ENCODE results near the gene ARGLU1.

DNA sequence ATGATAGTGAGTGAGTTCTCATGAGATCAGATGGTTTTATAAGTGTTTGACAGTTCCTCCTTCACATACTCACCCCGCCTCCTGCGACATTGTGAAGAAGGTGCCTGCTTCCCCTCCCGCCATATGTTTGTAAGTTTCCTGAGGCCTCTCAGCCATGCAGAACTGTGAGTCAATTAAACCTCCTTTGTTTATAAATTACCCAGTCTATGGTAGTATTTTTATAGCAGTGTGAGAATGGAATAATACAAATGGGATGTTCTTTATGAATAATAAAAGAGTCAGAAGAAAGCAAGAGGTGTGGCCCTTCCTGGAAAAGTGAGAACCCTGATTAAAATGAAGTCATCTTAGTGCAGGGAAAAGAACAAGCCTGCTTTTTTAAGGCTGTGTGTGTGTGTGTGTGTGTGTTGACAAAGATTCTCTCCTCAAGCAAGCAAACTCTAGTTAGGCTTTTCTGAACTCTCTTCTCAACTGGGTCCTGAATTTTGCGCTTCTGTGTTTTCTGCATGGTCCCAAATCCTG, 18.8 kb upstream of the ARGLU1 start:
- TF ChIP-seq, protein P1, sequence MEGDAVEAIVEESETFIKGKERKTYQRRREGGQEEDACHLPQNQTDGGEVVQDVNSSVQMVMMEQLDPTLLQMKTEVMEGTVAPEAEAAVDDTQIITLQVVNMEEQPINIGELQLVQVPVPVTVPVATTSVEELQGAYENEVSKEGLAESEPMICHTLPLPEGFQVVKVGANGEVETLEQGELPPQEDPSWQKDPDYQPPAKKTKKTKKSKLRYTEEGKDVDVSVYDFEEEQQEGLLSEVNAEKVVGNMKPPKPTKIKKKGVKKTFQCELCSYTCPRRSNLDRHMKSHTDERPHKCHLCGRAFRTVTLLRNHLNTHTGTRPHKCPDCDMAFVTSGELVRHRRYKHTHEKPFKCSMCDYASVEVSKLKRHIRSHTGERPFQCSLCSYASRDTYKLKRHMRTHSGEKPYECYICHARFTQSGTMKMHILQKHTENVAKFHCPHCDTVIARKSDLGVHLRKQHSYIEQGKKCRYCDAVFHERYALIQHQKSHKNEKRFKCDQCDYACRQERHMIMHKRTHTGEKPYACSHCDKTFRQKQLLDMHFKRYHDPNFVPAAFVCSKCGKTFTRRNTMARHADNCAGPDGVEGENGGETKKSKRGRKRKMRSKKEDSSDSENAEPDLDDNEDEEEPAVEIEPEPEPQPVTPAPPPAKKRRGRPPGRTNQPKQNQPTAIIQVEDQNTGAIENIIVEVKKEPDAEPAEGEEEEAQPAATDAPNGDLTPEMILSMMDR (IDR thresholded peaks at IDR 0.05; ENCODE audit: insufficient read depth, low read length): no peak
- TF ChIP-seq POLR2AphosphoS5 (IDR thresholded peaks at IDR 0.05; ENCODE audit: low read depth) (no peak), SPI1 (IDR thresholded peaks at IDR 0.05; ENCODE audit: borderline replicate concordance, low read depth) (no peak), GABPA (IDR thresholded peaks at IDR 0.05; ENCODE audit: low read depth) (no peak)

Measured in HL-60 (cell line).